ENCODE results near the gene HCN3. TPM values are rescaled to one million over a fixed set of nuclear protein-coding genes. Genes with fewer than 3 reads are reported as not detected.
A peak's percentile ranks its signal among the peaks of the same experiment; 100 is the strongest.

Gene HCN3
- total and polyA plus RNA-seq, 2 of the 13 experiments (the other 11 are each of a cell fraction or from before 2014, with no cell fraction given), result 2.4 to 10.2 TPM

DNA sequence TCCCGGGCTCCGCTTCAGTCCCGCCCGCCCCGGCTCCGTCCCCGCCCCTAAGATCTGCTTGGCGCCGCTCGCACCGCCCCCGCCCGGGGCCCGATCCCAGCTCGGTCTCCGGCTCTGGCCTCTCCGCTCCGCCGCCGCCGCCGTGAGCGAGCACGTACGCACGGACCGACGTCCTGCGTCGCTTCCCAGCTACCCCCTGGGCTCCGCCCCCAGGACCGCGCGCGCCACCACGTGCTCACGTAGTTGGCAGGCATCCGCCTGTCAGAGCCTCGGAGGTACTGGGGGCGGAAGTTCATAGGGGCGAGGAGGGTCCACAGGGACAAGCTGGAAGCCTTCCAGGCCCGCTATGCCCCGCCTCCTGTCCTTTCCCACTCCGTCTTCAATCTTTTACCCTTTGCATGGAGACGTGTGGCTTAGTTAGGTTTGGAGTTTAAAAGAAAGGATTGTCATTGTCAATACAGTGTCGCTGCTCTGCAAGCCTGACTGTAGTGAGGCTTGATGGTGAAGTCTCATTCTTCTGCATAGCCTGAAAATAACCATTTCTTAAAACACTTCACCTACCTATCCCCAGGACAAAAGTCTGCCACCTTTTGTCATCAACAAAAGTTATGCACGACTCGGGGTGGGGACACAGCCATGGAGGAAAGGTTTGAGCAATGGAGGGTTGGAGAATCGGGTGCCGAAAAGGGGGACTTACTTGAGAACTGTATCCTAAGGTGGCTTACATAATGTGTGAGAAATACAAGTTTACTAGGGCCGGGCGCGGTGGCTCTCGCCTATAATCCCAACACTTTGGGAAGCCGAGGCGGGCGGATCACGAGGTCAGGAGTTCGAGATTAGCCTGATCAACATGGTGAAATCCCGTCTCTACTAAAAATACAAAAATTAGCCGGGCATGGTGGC, 3.7 kb upstream of the HCN3 start, which contains the start of gene CLK2 (continued):
- TF ChIP-seq ZBTB1 (CRISPR knock-in tag; IDR thresholded peaks at IDR 0.05; ENCODE audit: borderline replicate concordance) (no peak), POGZ (CRISPR knock-in tag; IDR thresholded peaks at IDR 0.05) (no peak), BRCA1 (CRISPR knock-in tag; IDR thresholded peaks at IDR 0.05) (no peak), IKZF1 (IDR thresholded peaks at IDR 0.05) (no peak), HOXA5 (CRISPR knock-in tag; IDR thresholded peaks at IDR 0.05) (no peak), U2AF1 (optimal IDR thresholded peaks at IDR 0.05; ENCODE audit: low read depth, low read length) (no peak), KLF6 (CRISPR knock-in tag; IDR thresholded peaks at IDR 0.05) (no peak), NFKB2 (CRISPR knock-in tag; IDR thresholded peaks at IDR 0.05; ENCODE audit: borderline replicate concordance) (0 out of 2 replicates have a peak, but pooled peaks have one; percentile 46), TBP (CRISPR knock-in tag; IDR thresholded peaks at IDR 0.05) (no peak), RARG (CRISPR knock-in tag; IDR thresholded peaks at IDR 0.05; ENCODE audit: low read depth) (no peak), FOXO1 (CRISPR knock-in tag; IDR thresholded peaks at IDR 0.05) (no peak; the same call in 1 of the 2 replicates), ZNF841 (CRISPR knock-in tag; IDR thresholded peaks at IDR 0.05; ENCODE audit: borderline replicate concordance) (no peak), SNRNP70 (IDR thresholded peaks at IDR 0.05; ENCODE audit: low read depth, low read length) (no peak)
- TF ChIP-seq, protein P1, sequence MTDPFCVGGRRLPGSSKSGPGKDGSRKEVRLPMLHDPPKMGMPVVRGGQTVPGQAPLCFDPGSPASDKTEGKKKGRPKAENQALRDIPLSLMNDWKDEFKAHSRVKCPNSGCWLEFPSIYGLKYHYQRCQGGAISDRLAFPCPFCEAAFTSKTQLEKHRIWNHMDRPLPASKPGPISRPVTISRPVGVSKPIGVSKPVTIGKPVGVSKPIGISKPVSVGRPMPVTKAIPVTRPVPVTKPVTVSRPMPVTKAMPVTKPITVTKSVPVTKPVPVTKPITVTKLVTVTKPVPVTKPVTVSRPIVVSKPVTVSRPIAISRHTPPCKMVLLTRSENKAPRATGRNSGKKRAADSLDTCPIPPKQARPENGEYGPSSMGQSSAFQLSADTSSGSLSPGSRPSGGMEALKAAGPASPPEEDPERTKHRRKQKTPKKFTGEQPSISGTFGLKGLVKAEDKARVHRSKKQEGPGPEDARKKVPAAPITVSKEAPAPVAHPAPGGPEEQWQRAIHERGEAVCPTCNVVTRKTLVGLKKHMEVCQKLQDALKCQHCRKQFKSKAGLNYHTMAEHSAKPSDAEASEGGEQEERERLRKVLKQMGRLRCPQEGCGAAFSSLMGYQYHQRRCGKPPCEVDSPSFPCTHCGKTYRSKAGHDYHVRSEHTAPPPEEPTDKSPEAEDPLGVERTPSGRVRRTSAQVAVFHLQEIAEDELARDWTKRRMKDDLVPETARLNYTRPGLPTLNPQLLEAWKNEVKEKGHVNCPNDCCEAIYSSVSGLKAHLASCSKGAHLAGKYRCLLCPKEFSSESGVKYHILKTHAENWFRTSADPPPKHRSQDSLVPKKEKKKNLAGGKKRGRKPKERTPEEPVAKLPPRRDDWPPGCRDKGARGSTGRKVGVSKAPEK (CRISPR knock-in tag; IDR thresholded peaks at IDR 0.05; ENCODE audit: borderline replicate concordance), result no peak
- TF ChIP-seq, protein P2, sequence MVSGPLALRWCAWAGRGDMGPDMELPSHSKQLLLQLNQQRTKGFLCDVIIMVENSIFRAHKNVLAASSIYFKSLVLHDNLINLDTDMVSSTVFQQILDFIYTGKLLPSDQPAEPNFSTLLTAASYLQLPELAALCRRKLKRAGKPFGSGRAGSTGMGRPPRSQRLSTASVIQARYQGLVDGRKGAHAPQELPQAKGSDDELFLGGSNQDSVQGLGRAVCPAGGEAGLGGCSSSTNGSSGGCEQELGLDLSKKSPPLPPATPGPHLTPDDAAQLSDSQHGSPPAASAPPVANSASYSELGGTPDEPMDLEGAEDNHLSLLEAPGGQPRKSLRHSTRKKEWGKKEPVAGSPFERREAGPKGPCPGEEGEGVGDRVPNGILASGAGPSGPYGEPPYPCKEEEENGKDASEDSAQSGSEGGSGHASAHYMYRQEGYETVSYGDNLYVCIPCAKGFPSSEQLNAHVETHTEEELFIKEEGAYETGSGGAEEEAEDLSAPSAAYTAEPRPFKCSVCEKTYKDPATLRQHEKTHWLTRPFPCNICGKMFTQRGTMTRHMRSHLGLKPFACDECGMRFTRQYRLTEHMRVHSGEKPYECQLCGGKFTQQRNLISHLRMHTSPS (CRISPR knock-in tag; IDR thresholded peaks at IDR 0.05; ENCODE audit: low read depth), result no peak
